ENCODE data around the gene ATG7.

Gene ATG7

GRCh38 chr3:11555881-11556633, 283.9 kb downstream of the ATG7 start:
- DNase-seq (ENCODE audit: low read depth): no peak

GRCh38 chr3:11556851-11557644, 284.9 kb downstream of the ATG7 start:
- DNase-seq (ENCODE audit: low read depth): no peak

GRCh38 chr3:11558002-11558401, 285.8 kb downstream of the ATG7 start:
- no peak for DNase-seq (ENCODE audit: low read depth)

GRCh38 chr3:11558411-11558903, 286.3 kb downstream of the ATG7 start:
- no peak for DNase-seq (ENCODE audit: low read depth)

GRCh38 chr3:11558918-11559815, 287.0 kb downstream of the ATG7 start:
- DNase-seq (ENCODE audit: low read depth): no peak

- no peak for DNase-seq (ENCODE audit: low read depth)
Observed at GRCh38 chr3:11559816-11560633, 287.8 kb downstream of the ATG7 start.

- no peak for DNase-seq (ENCODE audit: low read depth)
Observed at GRCh38 chr3:11560746-11561145, 288.5 kb downstream of the ATG7 start.

- no peak for DNase-seq (ENCODE audit: low read depth)
Observed at GRCh38 chr3:11562277-11562881, 290.2 kb downstream of the ATG7 start.

GRCh38 chr3:11563159-11563864, 291.1 kb downstream of the ATG7 start:
- DNase-seq (ENCODE audit: low read depth): no peak

GRCh38 chr3:11563865-11564185, 291.6 kb downstream of the ATG7 start:
- no peak for DNase-seq (ENCODE audit: low read depth)

GRCh38 chr3:11564577-11565001, 292.4 kb downstream of the ATG7 start:
- no peak for DNase-seq (ENCODE audit: low read depth)

- no peak for DNase-seq (ENCODE audit: low read depth)
Observed at GRCh38 chr3:11565072-11565471, 292.9 kb downstream of the ATG7 start.

GRCh38 chr3:11565492-11565891, 293.3 kb downstream of the ATG7 start:
- no peak for DNase-seq (ENCODE audit: low read depth)

- no peak for DNase-seq (ENCODE audit: low read depth)
Observed at GRCh38 chr3:11565932-11566331, 293.7 kb downstream of the ATG7 start.

- DNase-seq (ENCODE audit: low read depth): no peak
Observed at GRCh38 chr3:11566478-11566877, 294.3 kb downstream of the ATG7 start.

GRCh38 chr3:11566916-11567315, 294.7 kb downstream of the ATG7 start:
- no peak for DNase-seq (ENCODE audit: low read depth)

- DNase-seq (ENCODE audit: low read depth): no peak
Observed at GRCh38 chr3:11567516-11568467, 295.6 kb downstream of the ATG7 start.

- no peak for DNase-seq (ENCODE audit: low read depth)
Observed at GRCh38 chr3:11568503-11569155, 296.4 kb downstream of the ATG7 start.

Data from stimulated activated CD8-positive, alpha-beta memory T cell treated with anti-CD3 and anti-CD28 coated beads, Interleukin-12 subunit alpha, Interleukin-12 subunit beta, amount 100 ng/mL, for 4 hours (primary cell).